Sciatic nerve (tissue), 1 donor: ENCODE measurements around the gene IBA57. TPM values are rescaled to one million over a fixed set of nuclear protein-coding genes. Genes with fewer than 3 reads are reported as not detected.

Experiments
- total RNA-seq: library from RNA; stranded (reverse); fragmentation: NEBNext Ultra II Directional; extraction: Animal tissue kit (Norgen Biotek cat#: 25700); gene quantifications from one replicate; pipeline ENCODE4 v1.2.1, GENCODE V29; 2021
- donor health status: DM: no; HTN: no; CAD: no.

The IBA57 gene
- total RNA-seq, 1 donor from 2014 or later = 10.4 TPM

Other genes with a start within 250 kb of the IBA57 start
- 11.4 TPM for gene WNT9A, start 217.9 kb upstream of the IBA57 start, total RNA-seq
- gene WNT3A, start 158.8 kb upstream of the IBA57 start, total RNA-seq = not detected
- gene ARF1, start 83.1 kb upstream of the IBA57 start, total RNA-seq = 251 TPM
- 15.8 TPM for gene C1orf35, start 62.5 kb upstream of the IBA57 start, total RNA-seq
- 34.2 TPM for gene MRPL55, start 56.5 kb upstream of the IBA57 start, total RNA-seq
- 250 TPM for gene GUK1, start 25.5 kb upstream of the IBA57 start, total RNA-seq
- 10.5 TPM for gene GJC2, start 15.9 kb upstream of the IBA57 start, total RNA-seq
- gene OBSCN, start 42.2 kb downstream of the IBA57 start, total RNA-seq = 18.3 TPM
- 18.1 TPM for gene TRIM11, start 241.0 kb downstream of the IBA57 start, total RNA-seq